HepG2 (cell line): ENCODE results near the gene OR4E2. TPM values are rescaled to one million over a fixed set of nuclear protein-coding genes. Genes with fewer than 3 reads are reported as not detected.
"Not testable (repeated sequence)": the region's sequence is repeated elsewhere in the genome, so short reads cannot be mapped to it uniquely, and the experiment has no call there.

ENCODE experiments used
- ATAC-seq: fragments of 200-7000 bp; cut with Tn5 transposase; 3 replicates; pipeline ENCODE4 v1.9.1; 2020; ENCODE audit warnings: mild to moderate bottlenecking, moderate library complexity
- BruUV-seq: library from RNA; stranded (reverse); fragments of 400-500 nt; replicated peaks from 2 replicates; lab custom pipeline; 2021; lab: Mats Ljungman, UMichigan
- CTCF ChIA-PET: fragments of 300-600 bp; formaldehyde crosslinking; extraction: SDS; loops from one replicate; lab custom pipeline; 2021; ENCODE audit warnings: low total read pairs, inconsistent platforms, low intra/inter-chr PET ratio; lab: Yijun Ruan, JAX
- POLR2A ChIA-PET: fragments of 350-600 bp; sonication (Branson Sonifier 250); formaldehyde crosslinking; loops from one replicate; lab custom pipeline; 2020; ENCODE audit warnings: antibody characterized with exemption, inconsistent platforms; lab: Yijun Ruan, JAX
- DNase-seq: peaks from one replicate; pipeline ENCODE4 v3.0.0-alpha.2; 2015; ENCODE audit warnings: low spot score
- FAIRE-seq: peaks from 3 replicates; lab custom pipeline; 2011; peaks lifted over from hg19 to GRCh38; lab: Jason Lieb, UNC
- H2AFZ ChIP-seq: one replicate; pipeline ENCODE4 v1.6.1; 2011; ENCODE audit warnings: low read length, inconsistent platforms
- H3K27ac ChIP-seq: fragments of 300-600 bp; 3 replicates; pipeline ENCODE4 v1.8.0; 2011; ENCODE audit warnings: mixed run types, mild to moderate bottlenecking, mixed read lengths, low read length, inconsistent platforms; ENCODE audit not compliant: insufficient read depth; ENCODE audit errors: extremely low read length
- H3K27me3 ChIP-seq, 2 experiments: fragments of 200-600 bp in 1 of 2; 2 replicates in 1 of 2; 3 replicates in 1 of 2; pipeline versions ENCODE4 v1.6.0 to v1.8.0; 2011; ENCODE audit warnings: low read length in 2 of 2, mild to moderate bottlenecking in 2 of 2, moderate library complexity in 2 of 2, inconsistent platforms in 1 of 2; ENCODE audit not compliant: insufficient read depth in 2 of 2, control insufficient read depth in 1 of 2
- H3K36me3 ChIP-seq, 2 experiments: fragments of 200-600 bp in 1 of 2; replicated peaks in 1 of 2; 2 replicates in 1 of 2; 3 replicates in 1 of 2; pipeline versions ENCODE4 v1.5.1 to v1.8.0; 2011; ENCODE audit warnings: low read length in 2 of 2, inconsistent platforms in 1 of 2; ENCODE audit not compliant: insufficient read depth in 2 of 2, control insufficient read depth in 1 of 2
- H3K4me1 ChIP-seq: 2 replicates; pipeline ENCODE4 v1.5.1; 2012; ENCODE audit warnings: low read length, inconsistent platforms; ENCODE audit not compliant: insufficient read depth
- H3K4me2 ChIP-seq: 2 replicates; pipeline ENCODE4 v1.6.0; 2011; ENCODE audit warnings: low read depth, low read length, inconsistent platforms
- H3K4me3 ChIP-seq, 3 experiments: fragments of 200-600 bp in 1 of 3; sonication (generic), shearing (Covaris generic) in 1 of 3; replicated peaks in 1 of 3; 2 replicates each; pipeline ENCODE4 v1.5.1; 2011 to 2016; ENCODE audit warnings: low read length in 3 of 3, inconsistent platforms in 2 of 3, low read depth in 2 of 3, mild to moderate bottlenecking in 2 of 3, control low read depth in 1 of 3, mixed read lengths in 1 of 3; ENCODE audit not compliant: insufficient read depth in 1 of 3
- H3K79me2 ChIP-seq: one replicate; pipeline ENCODE4 v1.6.1; 2011; ENCODE audit warnings: low read length, inconsistent platforms; ENCODE audit not compliant: insufficient read depth
- H3K9ac ChIP-seq: 2 replicates; pipeline ENCODE4 v1.6.0; 2011; ENCODE audit warnings: mild to moderate bottlenecking, low read depth, low read length, inconsistent platforms; ENCODE audit not compliant: insufficient read depth
- H3K9me3 ChIP-seq: 2 replicates; pipeline ENCODE4 v1.5.1; 2012; ENCODE audit warnings: mild to moderate bottlenecking, low read length
- H4K20me1 ChIP-seq: 2 replicates; pipeline ENCODE4 v1.6.0; 2011; ENCODE audit warnings: inconsistent platforms, mild to moderate bottlenecking, low read length, moderate library complexity; ENCODE audit not compliant: insufficient read depth
- FOSL2 ChIP-seq: sonication (generic); formaldehyde crosslinking; IDR thresholded peaks from 2 replicates; pipeline ENCODE4 v1.4.0; 2020; ENCODE audit warnings: missing genetic modification reagents
- FOXA3 ChIP-seq: IDR thresholded peaks from 2 replicates; pipeline ENCODE4 v1.6.1; 2016; ENCODE audit warnings: missing genetic modification reagents, missing compliant biosample characterization
- SOX6 ChIP-seq, 2 experiments: fragments of 450-650 bp in 1 of 2; sonication (generic) in 1 of 2; formaldehyde crosslinking in 1 of 2; IDR thresholded peaks; 2 replicates each; pipeline versions ENCODE4 v1.4.0 to v1.6.1; 2017 to 2020; ENCODE audit warnings: antibody characterized with exemption in 1 of 2, mild to moderate bottlenecking in 1 of 2, missing genetic modification reagents in 1 of 2
- YEATS2 ChIP-seq: sonication (generic); formaldehyde crosslinking; IDR thresholded peaks from 2 replicates; pipeline ENCODE4 v1.4.0; 2020; ENCODE audit warnings: missing genetic modification reagents, borderline replicate concordance
- WGBS: methylation state at CpG from one replicate; pipeline ENCODE4 v1.1.6; 2017; ENCODE audit warnings: low lambda C conversion rate; 5-methylcytosine and 5-hydroxymethylcytosine counted together
- in situ Hi-C: cut with HindIII; loops from 2 replicates; pipeline ENCODE4 v1.10.0; 2017; ENCODE audit warnings: low pct_unique_long_range_greater_than_20kb; ENCODE audit not compliant: extremely low pct_ligation_motif_present
- intact Hi-C: fragments of 100-400 bp; cut with micrococcal nuclease; formaldehyde crosslinking; loops from one replicate; pipeline ENCODE4 v1.10.0; 2022; ENCODE audit not compliant: unreplicated experiment
- polyA plus RNA-seq, 8 experiments: library from polyadenylated mRNA; depleted of rRNA in 3 of 8; stranded (reverse) in 7 of 8; unstranded in 1 of 8; fragments of >200 nt; fragmentation: Illumina TruSeq in 4 of 8; extraction: Trizol in 4 of 8; gene quantifications; 2 replicates each; pipeline versions ENCODE4 v1.2.1 to v1.2.3, GENCODE V29; 2011 to 2016; ENCODE audit warnings: low read depth in 4 of 8, missing spikeins in 1 of 8, mixed read lengths in 1 of 8; ENCODE audit not compliant: insufficient read depth in 1 of 8
- total RNA-seq, 5 experiments: library from RNA; depleted of rRNA; stranded (reverse); fragments of >200 nt; fragmentation: Illumina TruSeq; extraction: Trizol; gene quantifications; 2 replicates each; pipeline ENCODE4 v1.2.3, GENCODE V29; 2016; ENCODE audit warnings: low read depth in 1 of 5

Gene OR4E2
- total and polyA plus RNA-seq, 2 of the 13 experiments (the other 11 are each of a cell fraction or from before 2014, with no cell fraction given), result not detected

DNA sequence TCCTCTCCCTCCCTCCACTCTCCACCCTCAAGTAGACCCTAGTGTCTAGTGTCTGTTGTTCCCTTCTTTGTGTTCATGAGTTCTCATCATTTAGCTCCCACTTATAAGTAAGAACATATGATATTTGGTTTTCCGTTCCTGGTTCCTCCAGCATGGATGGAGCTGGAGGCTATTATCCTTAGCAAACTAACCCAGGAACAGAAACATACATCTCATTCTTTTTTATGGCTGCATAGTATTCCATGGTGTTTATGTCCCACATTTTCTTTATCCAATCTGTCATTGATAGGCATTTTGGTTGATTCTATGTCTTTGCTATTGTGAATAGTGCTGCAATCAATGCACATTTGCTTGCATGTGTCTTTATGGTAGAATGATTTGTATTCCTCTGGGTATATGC, 23.1 kb upstream of the OR4E2 start:
- not testable (repeated sequence) for H3K27ac ChIP-seq; H3K9ac ChIP-seq; TF ChIP-seq SOX6 (CRISPR knock-in tag; IDR thresholded peaks at IDR 0.05)
- TF ChIP-seq SOX6 (IDR thresholded peaks at IDR 0.05), result peak; percentile 79; the same call in 1 of the 2 replicates
- TF ChIP-seq, all 625 proteins: peak for 1; not testable (repeated sequence) for 624
- H3K79me2 ChIP-seq, H2AFZ ChIP-seq, H3K9me3 ChIP-seq, POLR2A ChIA-PET, FAIRE-seq, H3K27me3 ChIP-seq, H3K4me2 ChIP-seq, DNase-seq, H4K20me1 ChIP-seq, intact Hi-C loops, in situ Hi-C loops, ATAC-seq, H3K4me1 ChIP-seq, H3K4me3 ChIP-seq, H3K36me3 ChIP-seq, BruUV-seq, CTCF ChIA-PET: not testable (repeated sequence)
- WGBS, result 44% methylated on average over 1 of the region's 1 CpG

DNA sequence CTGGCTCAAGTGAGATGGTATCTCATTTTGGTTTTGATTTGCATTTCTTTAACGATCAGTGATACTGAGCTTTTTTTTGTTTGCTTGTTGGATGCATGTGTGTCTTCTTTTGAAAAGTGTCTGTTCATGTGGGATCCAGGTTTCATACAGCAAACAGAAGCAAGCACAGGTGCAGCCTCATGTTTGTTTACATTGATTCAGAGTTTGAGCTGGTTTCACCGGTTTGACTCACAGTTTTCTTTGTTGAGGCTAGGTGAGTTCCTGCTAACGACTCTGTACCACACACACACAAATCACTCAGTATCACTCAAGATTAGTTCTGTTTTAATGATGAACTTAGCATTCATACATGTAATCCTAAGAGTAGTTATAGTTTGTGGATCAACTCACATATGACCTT, 22.6 kb upstream of the OR4E2 start:
- Histone ChIP-seq H3K79me2 (no peaks in the 10 kb centered on the region), H3K36me3 (no peaks in the 10 kb centered on the region), H3K9me3 (no peaks in the 10 kb centered on the region), H3K9ac (no peak overlapping the region), H3K4me1 (no peaks in the 10 kb centered on the region), H3K4me3 (no peak overlapping the region), H2AFZ (no peak overlapping the region), H4K20me1 (no peaks in the 10 kb centered on the region), H3K4me2 (no peak overlapping the region), H3K27ac (no peak overlapping the region), H3K27me3 (0 out of 5 replicates have a peak, but pooled peaks cover 0 to 7% of the 10 kb centered on the region in 2 experiments)
- DNase-seq (no peak), FAIRE-seq (no peak), ATAC-seq (peak; percentile 56; the same call in 1 of the 3 replicates)
- TF ChIP-seq FOSL2 (CRISPR knock-in tag) (peak; percentile 24; the same call in 1 of the 2 replicates), FOXA3 (CRISPR knock-in tag) (peak; percentile 45; the same call in 1 of the 2 replicates), YEATS2 (CRISPR knock-in tag) (no peak)
- in situ Hi-C loops, result no loop called here
- intact Hi-C loops, result no loop called here
- CTCF ChIA-PET, result no interaction called here
- POLR2A ChIA-PET, result no interaction called here
- BruUV-seq, result no TSS peak
- WGBS, result 2% methylated on average over 3 of the region's 3 CpGs
